ENCODE results near the gene TRIM3. TPM values are rescaled to one million over a fixed set of nuclear protein-coding genes. Genes with fewer than 3 reads are reported as not detected.

The TRIM3 gene
- total RNA-seq, 1 donor from 2014 or later, result 13.7 TPM

- no peaks in the 10 kb centered on the region for H3K27me3 ChIP-seq (ENCODE audit: control insufficient read depth, insufficient read depth, low read length)
- H3K4me3 ChIP-seq (ENCODE audit: low read depth, low read length), result no peak overlapping the region
- H3K36me3 ChIP-seq (ENCODE audit: control insufficient read depth, insufficient read depth, low read length), result no peaks in the 10 kb centered on the region
- no peak for TF ChIP-seq CTCF (IDR thresholded peaks at IDR 0.05; ENCODE audit: insufficient read depth, low read length, poor library complexity, severe bottlenecking)
- DNase-seq (ENCODE audit: low read depth), result no peak
Measured at GRCh38 chr11:6403539-6403938, 70.2 kb downstream of the TRIM3 start.

- no peak for TF ChIP-seq CTCF (IDR thresholded peaks at IDR 0.05; ENCODE audit: insufficient read depth, low read length, poor library complexity, severe bottlenecking)
- no peak overlapping the region for H3K4me3 ChIP-seq (ENCODE audit: low read depth, low read length)
- DNase-seq (ENCODE audit: low read depth), result no peak
- H3K27me3 ChIP-seq (ENCODE audit: control insufficient read depth, insufficient read depth, low read length), result no peaks in the 10 kb centered on the region
- H3K36me3 ChIP-seq (ENCODE audit: control insufficient read depth, insufficient read depth, low read length), result no peaks in the 10 kb centered on the region
Measured at GRCh38 chr11:6402561-6402981, 71.2 kb downstream of the TRIM3 start.

- Histone ChIP-seq H3K27me3 (ENCODE audit: control insufficient read depth, insufficient read depth, low read length) (no peaks in the 10 kb centered on the region), H3K36me3 (ENCODE audit: control insufficient read depth, insufficient read depth, low read length) (no peaks in the 10 kb centered on the region), H3K4me3 (ENCODE audit: low read depth, low read length) (no peak overlapping the region)
- TF ChIP-seq CTCF (IDR thresholded peaks at IDR 0.05; ENCODE audit: insufficient read depth, low read length, poor library complexity, severe bottlenecking), result no peak
- DNase-seq (ENCODE audit: low read depth), result no peak
Measured at GRCh38 chr11:6402061-6402470, 71.7 kb downstream of the TRIM3 start.

GRCh38 chr11:6401464-6401863 lies 72.3 kb downstream of the TRIM3 start:
- Histone ChIP-seq H3K27me3 (ENCODE audit: control insufficient read depth, insufficient read depth, low read length) (no peaks in the 10 kb centered on the region), H3K4me3 (ENCODE audit: low read depth, low read length) (no peak overlapping the region), H3K36me3 (ENCODE audit: control insufficient read depth, insufficient read depth, low read length) (no peaks in the 10 kb centered on the region)
- DNase-seq (ENCODE audit: low read depth), result no peak
- TF ChIP-seq CTCF (IDR thresholded peaks at IDR 0.05; ENCODE audit: insufficient read depth, low read length, poor library complexity, severe bottlenecking), result no peak

GRCh38 chr11:6400431-6401345 lies 73.1 kb downstream of the TRIM3 start:
- Histone ChIP-seq H3K27me3 (ENCODE audit: control insufficient read depth, insufficient read depth, low read length) (no peaks in the 10 kb centered on the region), H3K36me3 (ENCODE audit: control insufficient read depth, insufficient read depth, low read length) (no peaks in the 10 kb centered on the region), H3K4me3 (ENCODE audit: low read depth, low read length) (no peak overlapping the region)
- no peak for DNase-seq (ENCODE audit: low read depth)
- no peak for TF ChIP-seq CTCF (IDR thresholded peaks at IDR 0.05; ENCODE audit: insufficient read depth, low read length, poor library complexity, severe bottlenecking)

Other genes with a start within 250 kb of the TRIM3 start
- 33.0 and 34.0 TPM in 2 replicates for gene FHIP1B, start 239.3 kb downstream of the TRIM3 start, total RNA-seq
- gene CNGA4, start 234.9 kb downstream of the TRIM3 start, total RNA-seq, result 0.14 and 0.54 TPM in 2 replicates
- 0.21 TPM in 1 of 2 replicates, not detected in the other for gene CCKBR, start 214.1 kb downstream of the TRIM3 start, total RNA-seq
- gene CAVIN3, start 153.4 kb downstream of the TRIM3 start, total RNA-seq, result 93.7 and 119 TPM in 2 replicates
- 25.7 and 28.4 TPM in 2 replicates for gene SMPD1, start 83.5 kb downstream of the TRIM3 start, total RNA-seq
- 26.9 and 29.6 TPM in 2 replicates for gene APBB1, start 54.8 kb downstream of the TRIM3 start, total RNA-seq
- gene HPX, start 33.0 kb downstream of the TRIM3 start, total RNA-seq, result 0.13 and 0.34 TPM in 2 replicates
- gene ARFIP2, start 7.4 kb upstream of the TRIM3 start, total RNA-seq, result 65.2 and 74.6 TPM in 2 replicates
- 48.6 and 56.1 TPM in 2 replicates for gene TIMM10B, start 7.6 kb upstream of the TRIM3 start, total RNA-seq
- 2.9 and 3.6 TPM in 2 replicates for gene DNHD1, start 23.3 kb upstream of the TRIM3 start, total RNA-seq
- 13.7 and 26.4 TPM in 2 replicates for gene RRP8, start 129.7 kb upstream of the TRIM3 start, total RNA-seq
- gene ILK, start 129.8 kb upstream of the TRIM3 start, total RNA-seq, result 154 and 156 TPM in 2 replicates
- gene TAF10, start 138.3 kb upstream of the TRIM3 start, total RNA-seq, result 57.2 and 66.1 TPM in 2 replicates
- gene TPP1, start 145.5 kb upstream of the TRIM3 start, total RNA-seq, result 72.4 and 77.7 TPM in 2 replicates
- 15.5 and 20.7 TPM in 2 replicates for gene DCHS1, start 181.9 kb upstream of the TRIM3 start, total RNA-seq
- 27.0 and 43.6 TPM in 2 replicates for gene MRPL17, start 209.4 kb upstream of the TRIM3 start, total RNA-seq

Data from kidney epithelial cell (primary cell).